GM12878 (cell line): ENCODE data around the gene TP73. TPM values are rescaled to one million over a fixed set of nuclear protein-coding genes. Genes with fewer than 3 reads are reported as not detected.

Experiments used
- ATAC-seq: fragments of 200-7000 bp; cut with Tn5 transposase; 3 replicates; pipeline ENCODE4 v1.9.1; 2020; ENCODE audit warnings: mild to moderate bottlenecking, moderate library complexity
- BruUV-seq: library from RNA; stranded (reverse); fragments of 400-500 nt; replicated peaks from 2 replicates; lab custom pipeline; 2021; lab: Mats Ljungman, UMichigan
- CTCF ChIA-PET: fragments of 300-600 bp; sonication (Branson Sonifier 250); formaldehyde crosslinking; extraction: SDS; loops from one replicate; lab custom pipeline; 2021; ENCODE audit warnings: inconsistent platforms; lab: Yijun Ruan, JAX
- POLR2A ChIA-PET: fragments of 350-600 bp; formaldehyde crosslinking; extraction: SDS; loops from one replicate; lab custom pipeline; 2021; ENCODE audit warnings: inconsistent platforms; lab: Charles Lee
- RAD21 ChIA-PET: fragments of 300-600 bp; sonication (Branson Sonifier 250); formaldehyde crosslinking; loops from one replicate; lab custom pipeline; 2023; ENCODE audit warnings: antibody characterized with exemption; ENCODE audit not compliant: unreplicated experiment; lab: Charles Lee
- SMC1A ChIA-PET: fragments of 300-600 bp; sonication (Branson Sonifier 250); formaldehyde crosslinking; loops from one replicate; lab custom pipeline; 2023; ENCODE audit not compliant: unreplicated experiment, uncharacterized antibody; lab: Charles Lee
- DNase-seq: peaks from one replicate; pipeline ENCODE4 v3.0.0-alpha.2; 2011; ENCODE audit warnings: low read depth, low spot score
- FAIRE-seq: peaks from 3 replicates; lab custom pipeline; 2011; peaks lifted over from hg19 to GRCh38; lab: Jason Lieb, UNC
- H2AFZ ChIP-seq: 2 replicates; pipeline ENCODE4 v1.6.0; 2011; ENCODE audit warnings: low read depth, low read length, control low read depth; ENCODE audit not compliant: control insufficient read depth
- H3K27ac ChIP-seq: 2 replicates; pipeline ENCODE4 v1.5.1; 2011; ENCODE audit warnings: control low read depth; ENCODE audit not compliant: control insufficient read depth, insufficient read depth
- H3K27me3 ChIP-seq, 2 experiments: replicated peaks in 1 of 2; 2 replicates each; pipeline versions ENCODE4 v1.6.0 to v1.6.1; 2011; ENCODE audit warnings: low read length in 1 of 2; ENCODE audit not compliant: control insufficient read depth in 2 of 2, insufficient read depth in 2 of 2
- H3K36me3 ChIP-seq, 2 experiments: 2 replicates each; pipeline ENCODE4 v1.5.1; 2011; ENCODE audit warnings: low read length in 1 of 2; ENCODE audit not compliant: control insufficient read depth in 2 of 2, insufficient read depth in 2 of 2
- H3K4me1 ChIP-seq: 2 replicates; pipeline ENCODE4 v1.6.1; 2011; ENCODE audit warnings: mild to moderate bottlenecking, low read length, moderate library complexity, mixed read lengths; ENCODE audit not compliant: control insufficient read depth, insufficient read depth
- H3K4me2 ChIP-seq: 2 replicates; pipeline ENCODE4 v1.6.0; 2011; ENCODE audit warnings: control low read depth; ENCODE audit not compliant: control insufficient read depth, insufficient read depth
- H3K4me3 ChIP-seq: fragments of 200-600 bp; sonication (generic); 2 replicates; pipeline ENCODE4 v1.5.1; 2016
- H3K79me2 ChIP-seq: 2 replicates; pipeline ENCODE4 v1.6.0; 2011; ENCODE audit warnings: low read length; ENCODE audit not compliant: control insufficient read depth, insufficient read depth
- H3K9ac ChIP-seq: 2 replicates; pipeline ENCODE4 v1.8.0; 2011; ENCODE audit warnings: low read length, control low read depth, mixed read lengths; ENCODE audit not compliant: control insufficient read depth, insufficient read depth
- H3K9me3 ChIP-seq: replicated peaks from 3 replicates; pipeline ENCODE4 v1.5.1; 2011; ENCODE audit warnings: mild to moderate bottlenecking, low read length; ENCODE audit not compliant: control insufficient read depth, insufficient read depth
- H4K20me1 ChIP-seq: 2 replicates; pipeline ENCODE4 v1.6.0; 2011; ENCODE audit not compliant: control insufficient read depth, insufficient read depth
- CTCF ChIP-seq, 3 experiments: IDR thresholded peaks in 2 of 3; conservative IDR thresholded peaks in 1 of 3; 2 replicates each; pipeline ENCODE4 v1.5.1; 2011; ENCODE audit warnings: low read depth in 3 of 3, low read length in 3 of 3, mild to moderate bottlenecking in 3 of 3, control low read depth in 2 of 3, moderate library complexity in 2 of 3, inconsistent platforms in 1 of 3, mixed read lengths in 1 of 3; ENCODE audit not compliant: control insufficient read depth in 2 of 3, insufficient read depth in 1 of 3; ENCODE audit errors: extremely low read depth in 1 of 3
- JUNB ChIP-seq: IDR thresholded peaks from 2 replicates; pipeline ENCODE4 v1.6.1; 2016; ENCODE audit warnings: antibody characterized with exemption, mild to moderate bottlenecking
- KAT2A ChIP-seq: conservative IDR thresholded peaks from 2 replicates; pipeline ENCODE4 v1.6.1; 2011; ENCODE audit warnings: low read depth, low read length; ENCODE audit not compliant: control insufficient read depth
- NFXL1 ChIP-seq: fragments of 450-650 bp; IDR thresholded peaks from 2 replicates; pipeline ENCODE4 v1.6.1; 2017; ENCODE audit warnings: antibody characterized with exemption, mild to moderate bottlenecking, borderline replicate concordance
- PBX3 ChIP-seq: IDR thresholded peaks from 2 replicates; pipeline ENCODE4 v1.6.1; 2011; ENCODE audit warnings: mild to moderate bottlenecking, low read depth, low read length, moderate library complexity; ENCODE audit not compliant: insufficient replicate concordance
- USF2 ChIP-seq: IDR thresholded peaks from 2 replicates; pipeline ENCODE4 v1.6.1; 2011; ENCODE audit warnings: low read depth, low read length, improper control_type of control experiment, borderline replicate concordance
- ZBTB11 ChIP-seq: fragments of 450-650 bp; formaldehyde crosslinking; IDR thresholded peaks from 2 replicates; pipeline ENCODE4 v1.5.0; 2022; ENCODE audit warnings: mild to moderate bottlenecking, missing genetic modification characterization
- WGBS: methylation state at CpG from one replicate; pipeline ENCODE4 v1.1.6; 2016; ENCODE audit warnings: low lambda C conversion rate; ENCODE audit not compliant: insufficient replicate concordance, insufficient coverage; ENCODE audit errors: missing lambda C conversion rate; 5-methylcytosine and 5-hydroxymethylcytosine counted together
- in situ Hi-C: fragments of 300-500 bp; cut with MboI; formaldehyde crosslinking; loops from 9 replicates; pipeline ENCODE4 v1.14.3; 2018; ENCODE audit warnings: mixed read lengths
- intact Hi-C: fragments of 100-400 bp; cut with micrococcal nuclease; formaldehyde crosslinking; loops from one replicate; pipeline ENCODE4 v1.14.2; 2022; ENCODE audit not compliant: unreplicated experiment
- polyA plus RNA-seq, 11 experiments: library from polyadenylated mRNA; depleted of rRNA in 4 of 11; unstranded in 6 of 11; stranded (reverse) in 5 of 11; fragments of >200 nt; fragmentation: Nextera tagmentation in 4 of 11; fragmentation: Illumina TruSeq in 1 of 11; extraction: Ambion mirVana in 4 of 11; extraction: Trizol in 1 of 11; gene quantifications; 1 replicate in 1 of 11; 2 replicates in 10 of 11; pipeline versions ENCODE4 v1.2.1 to v1.2.3, GENCODE V29; 2011 to 2016; ENCODE audit warnings: inconsistent platforms in 2 of 11, missing spikeins in 2 of 11, low read depth in 1 of 11
- total RNA-seq, 4 experiments: library from RNA; depleted of rRNA in 3 of 4; stranded (reverse); fragments of >200 nt in 3 of 4; fragmentation: Illumina TruSeq in 1 of 4; extraction: Trizol in 1 of 4; gene quantifications; 2 replicates each; pipeline versions ENCODE4 v1.2.1 to v1.2.3, GENCODE V29; 2013 to 2021

Gene TP73
- total and polyA plus RNA-seq, 10 of the 15 experiments (the other 5 are each of a cell fraction or from before 2014, with no cell fraction given): 0.08 to 54.2 (median 14.9) TPM

GRCh38 chr1:3763351-3764125 is 111.2 kb downstream of the TP73 start (continued):
- TF ChIP-seq CTCF (IDR thresholded peaks at IDR 0.05 in 2 of 3, conservative IDR thresholded peaks at IDR 0.05 in 1 of 3; ENCODE audit: control insufficient read depth in 2 of 3, extremely low read depth in 1 of 3, insufficient read depth in 1 of 3, low read depth in 3 of 3, low read length in 3 of 3): no peak

- H2AFZ ChIP-seq: no peak overlapping the region
- H3K79me2 ChIP-seq: no peaks in the 10 kb centered on the region
- CTCF ChIA-PET: no interaction called here
- ATAC-seq (no peak), FAIRE-seq (no peak), DNase-seq (no peak)
- H3K36me3 ChIP-seq: no peaks in the 10 kb centered on the region
- H4K20me1 ChIP-seq: no peaks in the 10 kb centered on the region
- WGBS: 44% methylated on average over 17 of the region's 17 CpGs
- H3K9ac ChIP-seq: no peak overlapping the region
- SMC1A ChIA-PET: interaction anchor here (1.2 kb wide), 1 partner anchor 37 kb away, joined by 3 read pairs; no protein-coding TSS in a partner anchor
- H3K9me3 ChIP-seq: no peaks in the 10 kb centered on the region
- no peaks in the 10 kb centered on the region; a peak in 1 of 4 replicates for H3K27me3 ChIP-seq
- in situ Hi-C loops: no loop called here
- H3K4me2 ChIP-seq: no peak overlapping the region
- no TSS peak for BruUV-seq
- RAD21 ChIA-PET: no interaction called here
- intact Hi-C loops: no loop called here
- POLR2A ChIA-PET: interaction anchor here (0.7 kb wide), 1 partner anchor 109 kb away, joined by 3 read pairs; no protein-coding TSS in a partner anchor
- peaks cover 5% of the 10 kb centered on the region; the same call in 1 of the 2 replicates for H3K4me1 ChIP-seq
- TF ChIP-seq ZBTB11 (CRISPR knock-in tag): no peak
- TF ChIP-seq JUNB: no peak
- TF ChIP-seq KAT2A: no peak
- no peak for TF ChIP-seq NFXL1
- TF ChIP-seq PBX3: no peak
- no peak for TF ChIP-seq USF2
- no peak overlapping the region for H3K27ac ChIP-seq
- H3K4me3 ChIP-seq: no peak overlapping the region
Measured at GRCh38 chr1:3767328-3767925, 115.1 kb downstream of the TP73 start.
